Uterus (tissue), 2 donors: ENCODE measurements around the gene KCNG2.

ENCODE experiments used
- POLR2A ChIP-seq, 2 donors: fragments of 450-650 bp; IDR thresholded peaks; one replicate each; pipeline ENCODE4 v1.6.1; 2016; ENCODE audit warnings: antibody characterized with exemption in 2 of 2, mild to moderate bottlenecking in 1 of 2, moderate library complexity in 1 of 2
- TF ChIP-seq, protein P1 (sequence below), 4 experiments: fragments of 200-600 bp in 2 of 4; fragments of 450-650 bp in 2 of 4; sonication (generic) in 2 of 4; IDR thresholded peaks; one replicate each; pipeline ENCODE4 v1.5.1; 2016 to 2019; ENCODE audit warnings: antibody characterized with exemption in 4 of 4, mild to moderate bottlenecking in 2 of 4, moderate library complexity in 1 of 4

GRCh38 chr18:79760881-79761280 lies 36.9 kb upstream of the KCNG2 start:
- TF ChIP-seq POLR2A (IDR thresholded peaks at IDR 0.05) = no peak
- TF ChIP-seq, protein P1, sequence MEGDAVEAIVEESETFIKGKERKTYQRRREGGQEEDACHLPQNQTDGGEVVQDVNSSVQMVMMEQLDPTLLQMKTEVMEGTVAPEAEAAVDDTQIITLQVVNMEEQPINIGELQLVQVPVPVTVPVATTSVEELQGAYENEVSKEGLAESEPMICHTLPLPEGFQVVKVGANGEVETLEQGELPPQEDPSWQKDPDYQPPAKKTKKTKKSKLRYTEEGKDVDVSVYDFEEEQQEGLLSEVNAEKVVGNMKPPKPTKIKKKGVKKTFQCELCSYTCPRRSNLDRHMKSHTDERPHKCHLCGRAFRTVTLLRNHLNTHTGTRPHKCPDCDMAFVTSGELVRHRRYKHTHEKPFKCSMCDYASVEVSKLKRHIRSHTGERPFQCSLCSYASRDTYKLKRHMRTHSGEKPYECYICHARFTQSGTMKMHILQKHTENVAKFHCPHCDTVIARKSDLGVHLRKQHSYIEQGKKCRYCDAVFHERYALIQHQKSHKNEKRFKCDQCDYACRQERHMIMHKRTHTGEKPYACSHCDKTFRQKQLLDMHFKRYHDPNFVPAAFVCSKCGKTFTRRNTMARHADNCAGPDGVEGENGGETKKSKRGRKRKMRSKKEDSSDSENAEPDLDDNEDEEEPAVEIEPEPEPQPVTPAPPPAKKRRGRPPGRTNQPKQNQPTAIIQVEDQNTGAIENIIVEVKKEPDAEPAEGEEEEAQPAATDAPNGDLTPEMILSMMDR (IDR thresholded peaks at IDR 0.05) = no peak
